Tibial nerve (tissue), 4 donors: Measurements from ENCODE around the gene SAFB. TPM values are rescaled to one million over a fixed set of nuclear protein-coding genes. Genes with fewer than 3 reads are reported as not detected.

Experiments
- DNase-seq, 2 donors: peaks; one replicate each; pipeline ENCODE4 v3.0.0-alpha.2; 2019; ENCODE audit warnings: low spot score in 2 of 2
- H3K27ac ChIP-seq, 4 donors: fragments of 200-600 bp; sonication (generic) in 3 of 4; one replicate each; pipeline ENCODE4 v1.5.1; 2017 to 2019; ENCODE audit warnings: mild to moderate bottlenecking in 1 of 4
- H3K27me3 ChIP-seq, 2 donors: fragments of 200-600 bp; sonication (generic) in 1 of 2; one replicate each; pipeline versions ENCODE4 v1.5.1 to v1.6.0; 2017 to 2019
- H3K36me3 ChIP-seq, 3 donors: fragments of 200-600 bp; sonication (generic); one replicate each; pipeline ENCODE4 v1.5.1; 2018 to 2019
- H3K4me1 ChIP-seq, 4 donors: fragments of 200-600 bp; sonication (generic) in 3 of 4; one replicate each; pipeline ENCODE4 v1.5.1; 2017 to 2019
- H3K4me3 ChIP-seq, 4 donors: fragments of 200-600 bp; sonication (generic) in 3 of 4; one replicate each; pipeline ENCODE4 v1.5.1; 2017 to 2019; ENCODE audit warnings: mild to moderate bottlenecking in 1 of 4, moderate library complexity in 1 of 4
- H3K9me3 ChIP-seq, 4 donors: fragments of 200-600 bp; sonication (generic) in 3 of 4; one replicate each; pipeline ENCODE4 v1.5.1; 2017 to 2019
- EP300 ChIP-seq, 2 donors: sonication (generic); formaldehyde crosslinking; IDR thresholded peaks; one replicate each; pipeline ENCODE4 v1.6.1; 2017; ENCODE audit warnings: antibody characterized with exemption in 2 of 2, mild to moderate bottlenecking in 1 of 2
- POLR2A ChIP-seq, 2 donors: fragments of 450-650 bp; IDR thresholded peaks; one replicate each; pipeline ENCODE4 v1.6.1; 2017; ENCODE audit warnings: antibody characterized with exemption in 2 of 2, mild to moderate bottlenecking in 2 of 2, moderate library complexity in 2 of 2
- WGBS, 2 donors: methylation state at CpG; one replicate each; pipeline ENCODE4 v1.1.5; 2018; 5-methylcytosine and 5-hydroxymethylcytosine counted together
- total RNA-seq, 4 donors: library from RNA; depleted of rRNA; stranded (reverse); fragments of >200 nt; gene quantifications; one replicate each; pipeline ENCODE4 v1.1.0, GENCODE V29; 2016
- TF ChIP-seq, protein P1 (sequence below), 5 experiments: fragments of 200-600 bp in 3 of 5; fragments of 450-650 bp in 2 of 5; sonication (generic) in 3 of 5; IDR thresholded peaks; one replicate each; pipeline ENCODE4 v1.5.1; 2016 to 2019; ENCODE audit warnings: antibody characterized with exemption in 5 of 5, mild to moderate bottlenecking in 3 of 5, moderate library complexity in 2 of 5

Gene SAFB
- total RNA-seq, 4 donors from 2014 or later = 121 to 252 (median 129) TPM

GRCh38 chr19:5663904-5664303 lies 41.0 kb downstream of the SAFB start:
- 92 to 93% methylated on average over 17 of the region's 17 CpGs for WGBS, 2 donors
- TF ChIP-seq EP300 (IDR thresholded peaks at IDR 0.05) = no peak
- no peak for TF ChIP-seq POLR2A (IDR thresholded peaks at IDR 0.05)
- TF ChIP-seq, protein P1, sequence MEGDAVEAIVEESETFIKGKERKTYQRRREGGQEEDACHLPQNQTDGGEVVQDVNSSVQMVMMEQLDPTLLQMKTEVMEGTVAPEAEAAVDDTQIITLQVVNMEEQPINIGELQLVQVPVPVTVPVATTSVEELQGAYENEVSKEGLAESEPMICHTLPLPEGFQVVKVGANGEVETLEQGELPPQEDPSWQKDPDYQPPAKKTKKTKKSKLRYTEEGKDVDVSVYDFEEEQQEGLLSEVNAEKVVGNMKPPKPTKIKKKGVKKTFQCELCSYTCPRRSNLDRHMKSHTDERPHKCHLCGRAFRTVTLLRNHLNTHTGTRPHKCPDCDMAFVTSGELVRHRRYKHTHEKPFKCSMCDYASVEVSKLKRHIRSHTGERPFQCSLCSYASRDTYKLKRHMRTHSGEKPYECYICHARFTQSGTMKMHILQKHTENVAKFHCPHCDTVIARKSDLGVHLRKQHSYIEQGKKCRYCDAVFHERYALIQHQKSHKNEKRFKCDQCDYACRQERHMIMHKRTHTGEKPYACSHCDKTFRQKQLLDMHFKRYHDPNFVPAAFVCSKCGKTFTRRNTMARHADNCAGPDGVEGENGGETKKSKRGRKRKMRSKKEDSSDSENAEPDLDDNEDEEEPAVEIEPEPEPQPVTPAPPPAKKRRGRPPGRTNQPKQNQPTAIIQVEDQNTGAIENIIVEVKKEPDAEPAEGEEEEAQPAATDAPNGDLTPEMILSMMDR (IDR thresholded peaks at IDR 0.05) = no peak
- Histone ChIP-seq H3K27me3 (no peaks in the 10 kb centered on the region), H3K27ac (no peak overlapping the region), H3K9me3 (no peaks in the 10 kb centered on the region), H3K4me3 (no peak overlapping the region), H3K4me1 (no peaks in the 10 kb centered on the region), H3K36me3 (peaks cover 4 to 100% (median 50%) of the 10 kb centered on the region in 3 donors)
- no peak for DNase-seq

DNA sequence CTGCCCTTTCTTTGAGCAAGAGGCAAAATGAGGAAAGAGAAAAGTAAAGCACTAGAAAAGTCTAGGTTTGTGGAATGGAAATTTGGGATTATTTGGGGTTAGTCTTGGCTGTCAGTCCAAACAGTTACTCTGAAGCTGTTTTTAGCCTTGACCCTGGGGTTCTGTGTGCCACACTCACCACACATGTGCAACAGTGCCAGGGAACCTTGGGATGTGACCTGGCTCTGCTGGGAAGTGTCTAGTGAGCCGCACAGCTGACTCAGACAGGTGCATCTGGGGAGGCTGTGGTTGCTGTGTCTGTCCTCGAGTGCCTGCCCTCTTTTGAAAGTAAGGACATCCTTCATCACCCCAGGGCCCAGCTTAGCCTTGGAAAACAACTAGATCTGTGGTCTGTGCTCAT lies 41.6 kb downstream of the SAFB start:
- Histone ChIP-seq H3K27me3 (no peaks in the 10 kb centered on the region), H3K36me3 (peaks cover 4 to 100% (median 50%) of the 10 kb centered on the region in 3 donors), H3K9me3 (no peaks in the 10 kb centered on the region), H3K4me3 (no peak overlapping the region), H3K4me1 (no peaks in the 10 kb centered on the region), H3K27ac (no peak overlapping the region)
- no peak for TF ChIP-seq EP300 (IDR thresholded peaks at IDR 0.05)
- TF ChIP-seq POLR2A (IDR thresholded peaks at IDR 0.05) = no peak
- TF ChIP-seq, protein P1 (IDR thresholded peaks at IDR 0.05) = no peak
- 75 to 82% methylated on average over 2 of the region's 2 CpGs for WGBS, 2 donors
- DNase-seq = no peak

DNA sequence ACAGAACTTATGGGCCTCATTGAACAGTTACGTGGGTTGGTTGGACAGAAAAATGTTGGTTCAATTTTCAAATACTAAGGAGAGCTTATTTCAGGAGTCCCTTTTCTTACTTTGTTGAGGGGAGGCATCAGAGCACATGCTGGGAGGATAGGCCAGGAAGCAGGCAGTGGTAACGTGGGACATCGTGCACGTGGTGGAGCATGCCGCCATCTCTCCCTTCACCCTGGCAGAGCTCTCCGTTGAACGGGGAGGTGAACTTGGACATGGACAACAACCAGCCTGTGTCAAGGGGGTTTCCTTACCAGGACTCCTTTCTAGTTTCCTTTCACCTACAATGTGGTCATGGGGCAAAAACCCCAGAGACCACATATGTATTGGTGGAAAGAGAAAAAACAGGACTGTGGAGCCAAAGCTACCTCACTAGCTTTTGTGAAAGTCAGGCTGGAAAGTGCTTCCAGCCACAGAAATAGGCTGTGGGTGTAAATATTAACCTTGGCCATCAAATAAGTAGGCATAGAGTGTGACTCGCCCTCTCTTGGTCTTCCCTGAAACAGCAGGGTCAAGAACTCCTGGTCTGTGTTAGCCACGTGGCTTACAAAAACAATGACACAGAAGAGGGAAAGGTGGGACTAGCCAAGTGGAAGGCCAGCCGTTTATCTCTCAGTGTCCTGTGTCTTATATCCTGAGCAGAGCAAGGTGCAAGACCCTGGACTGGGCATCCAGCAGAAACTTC lies 43.1 kb downstream of the SAFB start:
- H3K36me3 ChIP-seq = peaks cover 4 to 97% (median 50%) of the 10 kb centered on the region in 3 donors
- WGBS, 2 donors = 71 to 80% methylated on average over 10 of the region's 10 CpGs
- TF ChIP-seq EP300 (IDR thresholded peaks at IDR 0.05) = no peak

GRCh38 chr19:5666921-5667610 lies 44.2 kb downstream of the SAFB start:
- Histone ChIP-seq H3K36me3 (peaks cover 4 to 96% (median 40%) of the 10 kb centered on the region in 3 donors), H3K9me3 (no peaks in the 10 kb centered on the region), H3K27ac (no peak overlapping the region), H3K4me3 (no peak overlapping the region), H3K27me3 (no peaks in the 10 kb centered on the region), H3K4me1 (no peaks in the 10 kb centered on the region)
- no peak for DNase-seq
- no peak for TF ChIP-seq POLR2A (IDR thresholded peaks at IDR 0.05)
- TF ChIP-seq, protein P1 (IDR thresholded peaks at IDR 0.05) = no peak
- TF ChIP-seq EP300 (IDR thresholded peaks at IDR 0.05) = no peak
- 89 to 91% methylated on average over 23 of the region's 26 CpGs for WGBS, 2 donors

More for the DNA sequence above, 43.1 kb downstream of the SAFB start:
- Histone ChIP-seq H3K27me3 (no peaks in the 10 kb centered on the region), H3K27ac (no peak overlapping the region), H3K4me1 (no peaks in the 10 kb centered on the region), H3K9me3 (no peaks in the 10 kb centered on the region), H3K4me3 (no peak overlapping the region)
- DNase-seq = no peak

DNA sequence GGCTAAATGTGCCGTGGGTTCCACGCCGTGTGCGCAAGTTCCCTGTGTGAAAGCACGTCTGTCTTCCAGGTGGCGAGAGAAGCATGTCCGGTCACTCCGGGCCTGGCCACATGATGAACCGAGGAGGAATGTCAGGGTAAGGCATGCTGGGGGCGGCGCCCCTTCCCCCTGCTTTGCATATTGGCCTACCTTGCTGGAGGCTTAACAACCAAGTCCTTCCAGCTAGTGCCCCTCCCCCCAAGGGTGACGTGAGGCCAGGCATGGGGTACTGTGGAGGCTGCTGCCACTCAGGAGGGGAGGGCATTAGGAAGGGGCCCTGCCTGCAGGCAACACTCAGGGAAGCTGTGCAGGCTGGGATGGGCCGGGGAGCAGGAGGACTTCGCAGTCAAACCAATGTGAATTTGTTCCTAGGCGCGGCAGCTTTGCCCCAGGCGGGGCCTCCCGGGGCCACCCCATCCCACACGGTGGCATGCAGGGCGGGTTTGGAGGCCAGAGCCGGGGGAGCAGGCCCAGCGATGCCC lies 44.9 kb downstream of the SAFB start:
- WGBS, 2 donors = 82 to 84% methylated on average over 13 to 19 of the region's 22 CpGs
- no peaks in the 10 kb centered on the region for H3K4me1 ChIP-seq
- H3K27ac ChIP-seq = no peak overlapping the region
- no peak for DNase-seq
- H3K9me3 ChIP-seq = no peaks in the 10 kb centered on the region
- no peak for TF ChIP-seq POLR2A (IDR thresholded peaks at IDR 0.05)
- TF ChIP-seq, protein P1 (IDR thresholded peaks at IDR 0.05) = no peak
- TF ChIP-seq EP300 (IDR thresholded peaks at IDR 0.05) = no peak
- H3K4me3 ChIP-seq = no peak overlapping the region
- peaks cover 4 to 89% (median 33%) of the 10 kb centered on the region in 3 donors for H3K36me3 ChIP-seq
- H3K27me3 ChIP-seq = no peaks in the 10 kb centered on the region
